Mesendoderm (in vitro differentiated cells): ENCODE results near the gene CPNE5.

ENCODE experiments used
- DNase-seq: peaks from one replicate; pipeline ENCODE4 v3.0.0; 2013
- H2AK5ac ChIP-seq: 2 replicates; pipeline ENCODE4 v1.6.1; 2013; ENCODE audit warnings: low read length, inconsistent platforms
- H2BK120ac ChIP-seq: 2 replicates; pipeline ENCODE4 v1.6.1; 2013; ENCODE audit warnings: low read depth, mild to moderate bottlenecking, low read length, moderate library complexity, mixed read lengths
- H2BK15ac ChIP-seq: replicated peaks from 2 replicates; pipeline ENCODE4 v1.6.1; 2013; ENCODE audit warnings: low read depth, mild to moderate bottlenecking, moderate library complexity
- H2BK5ac ChIP-seq: 2 replicates; pipeline ENCODE4 v1.6.1; 2013; ENCODE audit warnings: low read length, inconsistent platforms
- H3K18ac ChIP-seq: 2 replicates; pipeline ENCODE4 v1.6.1; 2013; ENCODE audit warnings: mild to moderate bottlenecking, low read length, mixed read lengths
- H3K23ac ChIP-seq: one replicate; pipeline ENCODE4 v1.6.1; 2013; ENCODE audit warnings: low read length
- H3K27ac ChIP-seq: 2 replicates; pipeline ENCODE4 v1.5.1; 2013; ENCODE audit warnings: low read depth, mild to moderate bottlenecking, inconsistent platforms, low read length, moderate library complexity
- H3K27me3 ChIP-seq: 2 replicates; pipeline ENCODE4 v1.6.1; 2013; ENCODE audit warnings: low read length, control low read depth, mild to moderate bottlenecking, inconsistent platforms; ENCODE audit not compliant: insufficient read depth, poor library complexity
- H3K36me3 ChIP-seq: 2 replicates; pipeline ENCODE4 v1.6.1; 2013; ENCODE audit warnings: low read length, inconsistent platforms; ENCODE audit not compliant: control insufficient read depth, insufficient read depth
- H3K4ac ChIP-seq: one replicate; pipeline ENCODE4 v1.6.1; 2013; ENCODE audit warnings: low read depth, mild to moderate bottlenecking, low read length, moderate library complexity
- H3K4me1 ChIP-seq: 2 replicates; pipeline ENCODE4 v1.6.1; 2013; ENCODE audit warnings: low read depth, low read length, inconsistent platforms; ENCODE audit not compliant: control insufficient read depth
- H3K4me2 ChIP-seq: 2 replicates; pipeline ENCODE4 v1.6.1; 2013; ENCODE audit warnings: low read length
- H3K4me3 ChIP-seq: 2 replicates; pipeline ENCODE4 v1.5.1; 2013; ENCODE audit warnings: mild to moderate bottlenecking, low read length
- H3K56ac ChIP-seq: one replicate; pipeline ENCODE4 v1.6.1; 2013; ENCODE audit warnings: low read length
- H3K79me1 ChIP-seq: 2 replicates; pipeline ENCODE4 v1.6.1; 2013; ENCODE audit warnings: low read length, inconsistent platforms
- H3K79me2 ChIP-seq: 2 replicates; pipeline ENCODE4 v1.6.1; 2013; ENCODE audit warnings: mild to moderate bottlenecking, low read length; ENCODE audit not compliant: control insufficient read depth, insufficient read depth
- H3K9ac ChIP-seq: 2 replicates; pipeline ENCODE4 v1.6.1; 2013; ENCODE audit warnings: low read length, inconsistent platforms
- H4K5ac ChIP-seq: one replicate; pipeline ENCODE4 v1.6.1; 2013; ENCODE audit warnings: low read length
- H4K8ac ChIP-seq: one replicate; pipeline ENCODE4 v1.6.1; 2013; ENCODE audit warnings: low read depth, mild to moderate bottlenecking, control low read depth, low read length, moderate library complexity
- WGBS: extraction: QIAGEN DNeasy Blood & Tissue Kit; methylation state at CpG from one replicate; pipeline ENCODE4 v1.1.7; 2013; ENCODE audit warnings: low lambda C conversion rate, missing lambda C conversion rate; ENCODE audit not compliant: insufficient coverage; ENCODE audit errors: extremely low coverage; 5-methylcytosine and 5-hydroxymethylcytosine counted together

CPNE5 gene

DNA sequence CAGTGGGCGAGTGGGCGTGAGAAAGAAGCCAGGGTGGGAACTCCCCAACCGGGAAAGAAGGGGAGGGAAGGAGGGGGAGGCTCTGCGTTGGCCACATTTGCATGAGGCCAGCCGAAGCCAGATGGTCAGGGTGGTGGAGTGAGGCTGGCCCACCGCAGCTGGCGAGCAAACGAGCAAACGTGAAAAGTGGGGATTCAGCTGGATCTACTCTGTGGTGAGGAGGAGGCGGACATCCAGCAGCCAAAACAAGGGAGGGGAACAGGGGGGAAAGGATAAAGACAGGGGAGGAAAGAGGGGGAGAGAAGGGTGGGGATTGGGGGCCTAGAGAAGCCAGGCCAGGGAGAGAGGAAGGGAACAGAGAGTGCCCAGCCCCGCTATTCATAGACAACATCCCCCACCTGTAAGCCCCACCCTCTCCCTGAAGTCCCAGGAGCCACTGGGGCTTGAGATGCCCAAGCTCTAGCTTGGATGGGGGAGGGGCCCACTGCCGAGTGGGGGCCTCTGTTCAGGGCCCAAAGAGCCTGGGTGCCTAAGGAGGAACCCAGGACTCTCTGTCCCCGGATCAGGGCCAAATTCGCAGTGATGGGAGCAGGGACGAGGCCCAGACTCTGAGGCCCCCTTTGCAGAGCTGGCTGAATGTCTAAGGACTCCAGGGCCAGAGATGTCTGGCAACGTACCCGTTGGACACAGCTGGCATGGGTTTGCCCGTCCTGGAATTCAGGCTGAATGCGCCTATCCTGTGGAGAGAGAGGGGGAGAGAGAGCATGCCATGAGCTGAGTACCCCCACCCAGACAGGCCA, 45.1 kb downstream of the CPNE5 start:
- no peak overlapping the region for H2BK5ac ChIP-seq
- H4K8ac ChIP-seq, result no peak overlapping the region
- H3K27ac ChIP-seq, result no peak overlapping the region
- H3K36me3 ChIP-seq, result no peaks in the 10 kb centered on the region
- peaks cover 2% of the 10 kb centered on the region for H3K4me1 ChIP-seq
- H3K18ac ChIP-seq, result no peak overlapping the region
- H3K4me2 ChIP-seq, result no peak overlapping the region
- no CpG with 5 or more reads among the region's 19 CpGs for WGBS
- H4K5ac ChIP-seq, result no peak overlapping the region
- no peak overlapping the region for H3K23ac ChIP-seq
- H3K4me3 ChIP-seq, result no peak overlapping the region
- no peaks in the 10 kb centered on the region for H3K79me2 ChIP-seq
- peak overlapping the region; percentile 36 for H3K56ac ChIP-seq
- H3K4ac ChIP-seq, result no peak overlapping the region
- no peak overlapping the region for H2BK15ac ChIP-seq
- H3K9ac ChIP-seq, result peak overlapping the region; percentile 15
- no peak for DNase-seq
- no peaks in the 10 kb centered on the region for H3K79me1 ChIP-seq
- no peaks in the 10 kb centered on the region for H3K27me3 ChIP-seq
- H2AK5ac ChIP-seq, result no peak overlapping the region
- no peak overlapping the region for H2BK120ac ChIP-seq

DNA sequence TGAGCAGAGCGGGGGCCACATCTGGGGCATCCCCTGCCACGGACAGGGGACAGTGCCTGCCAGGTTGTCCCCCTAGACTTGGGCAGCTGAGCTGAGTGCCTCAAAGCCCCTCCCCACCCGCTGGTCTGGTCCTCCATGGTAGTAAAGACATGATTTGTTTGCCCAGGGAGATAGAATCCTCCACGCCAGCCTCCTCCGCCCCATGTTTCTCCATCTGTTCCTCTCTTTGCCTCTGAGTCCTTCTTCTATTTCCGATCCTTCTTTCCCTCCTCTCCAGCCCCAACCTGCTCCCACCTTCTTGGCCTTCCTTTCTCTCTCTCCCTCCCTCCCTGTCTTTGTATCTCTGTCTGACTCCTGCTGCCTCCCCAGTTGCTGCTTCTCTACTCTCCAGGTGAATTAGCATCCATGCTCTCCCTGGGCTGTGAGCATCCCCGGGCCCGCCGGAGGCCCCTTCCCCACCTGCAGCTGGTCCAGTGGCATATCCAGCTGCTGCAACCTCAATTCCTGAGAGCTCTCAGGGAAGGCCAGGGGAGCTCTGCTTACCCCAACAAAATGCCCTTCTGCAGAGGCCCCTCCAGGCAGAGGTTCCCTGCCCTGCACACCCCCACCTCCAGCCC, 45.8 kb downstream of the CPNE5 start:
- Histone ChIP-seq H3K9ac (no peak overlapping the region), H3K4me2 (no peak overlapping the region), H2BK5ac (no peak overlapping the region), H3K36me3 (no peaks in the 10 kb centered on the region), H3K27me3 (no peaks in the 10 kb centered on the region), H3K23ac (no peak overlapping the region), H4K5ac (no peak overlapping the region), H2BK120ac (no peak overlapping the region), H3K79me2 (no peaks in the 10 kb centered on the region), H3K18ac (no peak overlapping the region), H3K79me1 (no peaks in the 10 kb centered on the region), H3K4ac (no peak overlapping the region), H3K27ac (no peak overlapping the region), H3K4me1 (peaks cover 2% of the 10 kb centered on the region), H2AK5ac (no peak overlapping the region), H3K4me3 (no peak overlapping the region), H4K8ac (no peak overlapping the region), H2BK15ac (no peak overlapping the region), H3K56ac (no peak overlapping the region)
- no CpG with 5 or more reads among the region's 9 CpGs for WGBS
- no peak for DNase-seq

DNA sequence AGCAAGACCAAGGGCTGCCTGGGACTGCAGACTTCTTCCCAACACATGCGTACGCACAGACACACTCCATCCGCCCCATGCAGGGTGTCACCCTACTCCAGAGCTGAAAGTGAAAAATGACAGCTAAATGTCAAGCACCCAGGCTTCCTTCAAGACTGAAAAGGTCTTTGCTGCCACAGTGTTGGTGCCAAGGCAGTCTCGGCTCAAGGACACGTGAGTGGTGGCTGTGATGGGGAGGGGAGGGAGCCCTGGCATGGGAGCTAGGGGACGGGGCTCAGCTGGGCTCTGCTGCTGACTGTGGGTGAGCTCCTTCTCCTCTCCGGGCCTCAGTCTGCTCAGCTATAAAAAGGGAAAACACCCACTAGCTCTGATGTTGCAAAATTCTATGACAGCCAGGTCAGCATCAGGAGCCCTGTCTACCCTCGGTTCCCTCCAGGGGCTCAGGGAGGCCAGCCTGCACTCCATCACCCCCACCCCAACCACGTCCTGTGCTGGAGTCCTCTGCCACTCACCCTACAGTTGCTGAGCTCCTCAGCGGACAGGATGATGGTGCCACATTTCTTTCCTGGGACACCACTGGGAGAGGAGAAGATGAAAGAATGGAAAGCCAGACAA, 47.6 kb downstream of the CPNE5 start:
- WGBS, result no CpG with 5 or more reads among the region's 10 CpGs
- Histone ChIP-seq H3K79me2 (no peaks in the 10 kb centered on the region), H3K4ac (no peak overlapping the region), H3K4me3 (no peak overlapping the region), H4K5ac (no peak overlapping the region), H3K36me3 (no peaks in the 10 kb centered on the region), H3K79me1 (no peaks in the 10 kb centered on the region), H3K18ac (no peak overlapping the region), H2AK5ac (no peak overlapping the region), H2BK5ac (no peak overlapping the region), H3K56ac (peak overlapping the region; percentile 42), H2BK120ac (no peak overlapping the region), H3K9ac (no peak overlapping the region), H3K4me1 (peaks cover 2% of the 10 kb centered on the region), H3K23ac (no peak overlapping the region), H2BK15ac (no peak overlapping the region), H3K4me2 (no peak overlapping the region), H3K27ac (no peak overlapping the region), H4K8ac (no peak overlapping the region), H3K27me3 (no peaks in the 10 kb centered on the region)
- no peak for DNase-seq

DNA sequence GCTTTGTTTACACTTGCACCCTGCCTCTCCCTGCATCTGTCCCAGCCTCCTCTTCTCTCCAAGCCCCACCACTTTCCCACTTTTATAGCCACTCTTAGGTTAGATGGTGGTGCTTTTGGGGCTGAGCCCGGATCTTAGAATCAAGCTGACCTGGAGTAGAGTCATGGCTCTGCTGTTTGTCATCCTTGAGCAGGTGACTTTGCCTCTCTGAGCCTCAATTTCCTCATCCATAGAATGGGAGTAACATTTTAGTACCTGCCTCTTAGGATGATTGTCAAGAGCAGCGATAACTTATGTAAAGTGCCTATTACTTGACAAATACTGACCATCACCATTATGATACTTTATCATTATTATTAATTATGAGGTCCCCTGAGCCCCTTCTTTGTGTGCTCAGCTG, 48.2 kb downstream of the CPNE5 start:
- Histone ChIP-seq H3K4me2 (no peak overlapping the region), H3K4ac (no peak overlapping the region), H4K8ac (no peak overlapping the region), H3K27me3 (no peaks in the 10 kb centered on the region), H3K9ac (no peak overlapping the region), H2AK5ac (no peak overlapping the region), H2BK120ac (no peak overlapping the region), H3K56ac (no peak overlapping the region), H2BK15ac (no peak overlapping the region), H3K79me2 (no peaks in the 10 kb centered on the region), H3K4me3 (no peak overlapping the region), H3K79me1 (no peaks in the 10 kb centered on the region), H4K5ac (no peak overlapping the region), H3K23ac (no peak overlapping the region), H3K27ac (no peak overlapping the region), H3K36me3 (no peaks in the 10 kb centered on the region), H3K4me1 (peaks cover 2% of the 10 kb centered on the region), H2BK5ac (no peak overlapping the region), H3K18ac (no peak overlapping the region)
- WGBS, result no CpG with 5 or more reads among the region's 2 CpGs
- no peak for DNase-seq

DNA sequence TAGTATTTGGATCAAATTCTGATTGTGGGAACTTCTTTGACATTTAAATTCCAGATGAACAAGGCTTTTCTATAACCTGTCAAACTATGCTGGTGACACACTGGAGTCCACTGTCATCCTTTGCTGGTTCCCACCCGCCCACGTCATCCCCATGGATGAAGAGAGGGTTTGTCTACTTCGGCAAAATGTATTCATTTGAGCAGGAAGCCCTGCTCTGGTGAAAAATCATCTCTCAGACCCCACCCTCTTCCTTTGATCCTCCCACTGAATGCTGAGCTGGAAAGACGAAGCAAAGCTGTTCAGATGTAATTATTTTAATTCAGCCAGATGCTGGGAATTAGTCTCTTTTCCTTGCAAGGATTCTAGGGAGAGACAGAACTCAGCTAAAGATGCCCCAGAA, 50.5 kb downstream of the CPNE5 start:
- H2BK120ac ChIP-seq, result no peak overlapping the region
- DNase-seq, result no peak
- no peak overlapping the region for H3K56ac ChIP-seq
- no peak overlapping the region for H3K9ac ChIP-seq
- no peak overlapping the region for H3K27ac ChIP-seq
- no peak overlapping the region for H2AK5ac ChIP-seq
- H2BK5ac ChIP-seq, result no peak overlapping the region
- no peak overlapping the region for H4K5ac ChIP-seq
- no CpG with 5 or more reads among the region's 4 CpGs for WGBS
- H3K4me2 ChIP-seq, result no peak overlapping the region
- H3K4me1 ChIP-seq, result peaks cover under 1% of the 10 kb centered on the region
- no peaks in the 10 kb centered on the region for H3K79me1 ChIP-seq
- no peak overlapping the region for H4K8ac ChIP-seq
- H3K79me2 ChIP-seq, result no peaks in the 10 kb centered on the region
- no peak overlapping the region for H2BK15ac ChIP-seq
- H3K18ac ChIP-seq, result no peak overlapping the region
- H3K27me3 ChIP-seq, result no peaks in the 10 kb centered on the region
- no peak overlapping the region for H3K4me3 ChIP-seq
- no peak overlapping the region for H3K23ac ChIP-seq
- H3K36me3 ChIP-seq, result no peaks in the 10 kb centered on the region
- H3K4ac ChIP-seq, result no peak overlapping the region
